ACC112 (cell line): ENCODE data around the gene PTPRG.

Experiments
- H2AFZ ChIP-seq: fragments of 200-600 bp; sonication (generic); one replicate; pipeline ENCODE4 v1.6.0; 2017; ENCODE audit warnings: antibody characterized with exemption, low read length; ENCODE audit not compliant: unreplicated experiment
- H3K27ac ChIP-seq: fragments of 200-600 bp; sonication (generic); 2 replicates; pipeline ENCODE4 v1.5.1; 2014; ENCODE audit warnings: low read depth, mild to moderate bottlenecking, antibody characterized with exemption, low read length, moderate library complexity
- H3K27me3 ChIP-seq: fragments of 200-600 bp; sonication (generic); 2 replicates; pipeline ENCODE4 v1.6.1; 2014; ENCODE audit warnings: mild to moderate bottlenecking, antibody characterized with exemption, low read length, moderate library complexity, mixed read lengths; ENCODE audit not compliant: insufficient read depth
- H3K36me3 ChIP-seq: fragments of 200-600 bp; sonication (generic); 2 replicates; pipeline ENCODE4 v1.6.1; 2016; ENCODE audit warnings: mild to moderate bottlenecking, antibody characterized with exemption, low read length, moderate library complexity, mixed read lengths; ENCODE audit not compliant: insufficient read depth
- H3K4me1 ChIP-seq: fragments of 200-600 bp; sonication (generic); one replicate; pipeline ENCODE4 v1.6.1; 2016; ENCODE audit warnings: low read length, mixed read lengths; ENCODE audit not compliant: insufficient read depth, unreplicated experiment, control insufficient read depth
- H3K4me3 ChIP-seq: fragments of 200-600 bp; sonication (generic); 2 replicates; pipeline ENCODE4 v1.5.1; 2014; ENCODE audit warnings: mild to moderate bottlenecking, low read depth, low read length
- H3K79me2 ChIP-seq: fragments of 200-600 bp; sonication (generic); one replicate; pipeline ENCODE4 v1.6.0; 2016; ENCODE audit warnings: low read length; ENCODE audit not compliant: control insufficient read depth, unreplicated experiment, insufficient read depth

PTPRG gene

GRCh38 chr3:62316525-62316924 is 755.2 kb downstream of the PTPRG start:
- H3K79me2 ChIP-seq, result no peaks in the 10 kb centered on the region
- H3K4me3 ChIP-seq, result no peak overlapping the region
- no peaks in the 10 kb centered on the region for H3K27me3 ChIP-seq
- H3K27ac ChIP-seq, result no peak overlapping the region
- no peak overlapping the region for H2AFZ ChIP-seq
- H3K4me1 ChIP-seq, result no peaks in the 10 kb centered on the region
- H3K36me3 ChIP-seq, result no peaks in the 10 kb centered on the region; the same call in 1 of the 2 replicates

- Histone ChIP-seq H3K79me2 (no peaks in the 10 kb centered on the region), H3K36me3 (peaks cover 6% of the 10 kb centered on the region), H3K27ac (peak overlapping the region; percentile 33), H3K27me3 (no peaks in the 10 kb centered on the region), H2AFZ (peak overlapping the region; percentile 47), H3K4me3 (peak overlapping the region; percentile 93), H3K4me1 (no peaks in the 10 kb centered on the region)
Observed at GRCh38 chr3:62318365-62318751, 757.0 kb downstream of the PTPRG start.

GRCh38 chr3:62318752-62319569 is 757.6 kb downstream of the PTPRG start:
- H3K4me3 ChIP-seq, result peak overlapping the region; percentile 93
- H3K27me3 ChIP-seq, result no peaks in the 10 kb centered on the region
- peak overlapping the region; percentile 52 for H3K27ac ChIP-seq
- H3K4me1 ChIP-seq, result no peaks in the 10 kb centered on the region
- peaks cover 6% of the 10 kb centered on the region for H3K36me3 ChIP-seq
- H3K79me2 ChIP-seq, result no peaks in the 10 kb centered on the region
- peak overlapping the region; percentile 97 for H2AFZ ChIP-seq

- H3K36me3 ChIP-seq, result peaks cover 6% of the 10 kb centered on the region
- no peaks in the 10 kb centered on the region for H3K79me2 ChIP-seq
- H3K4me1 ChIP-seq, result no peaks in the 10 kb centered on the region
- H3K27ac ChIP-seq, result no peak overlapping the region
- H3K27me3 ChIP-seq, result no peaks in the 10 kb centered on the region
- H3K4me3 ChIP-seq, result peak overlapping the region; percentile 93
- no peak overlapping the region for H2AFZ ChIP-seq
Observed at GRCh38 chr3:62319570-62320243, 758.3 kb downstream of the PTPRG start.

- Histone ChIP-seq H3K79me2 (no peaks in the 10 kb centered on the region), H3K27me3 (no peaks in the 10 kb centered on the region), H3K36me3 (peaks cover 6% of the 10 kb centered on the region; the same call in 1 of the 2 replicates), H3K4me1 (no peaks in the 10 kb centered on the region), H3K27ac (no peak overlapping the region), H3K4me3 (no peak overlapping the region), H2AFZ (no peak overlapping the region)
Observed at GRCh38 chr3:62323241-62323640, 761.9 kb downstream of the PTPRG start.

GRCh38 chr3:62325896-62326295 is 764.5 kb downstream of the PTPRG start:
- Histone ChIP-seq H3K79me2 (no peaks in the 10 kb centered on the region), H3K27me3 (no peaks in the 10 kb centered on the region), H3K27ac (no peak overlapping the region), H2AFZ (no peak overlapping the region), H3K4me1 (no peaks in the 10 kb centered on the region), H3K4me3 (no peak overlapping the region), H3K36me3 (peaks cover 6% of the 10 kb centered on the region; the same call in 1 of the 2 replicates)

- Histone ChIP-seq H3K4me1 (no peaks in the 10 kb centered on the region), H3K79me2 (no peaks in the 10 kb centered on the region), H3K27me3 (no peaks in the 10 kb centered on the region), H3K36me3 (no peaks in the 10 kb centered on the region), H3K27ac (no peak overlapping the region), H2AFZ (no peak overlapping the region), H3K4me3 (no peak overlapping the region)
Observed at GRCh38 chr3:62329971-62330370, 768.6 kb downstream of the PTPRG start.

- H3K27me3 ChIP-seq, result no peaks in the 10 kb centered on the region
- no peak overlapping the region for H2AFZ ChIP-seq
- H3K27ac ChIP-seq, result no peak overlapping the region
- H3K79me2 ChIP-seq, result no peaks in the 10 kb centered on the region
- no peak overlapping the region for H3K4me3 ChIP-seq
- no peaks in the 10 kb centered on the region for H3K4me1 ChIP-seq
- no peaks in the 10 kb centered on the region for H3K36me3 ChIP-seq
Observed at GRCh38 chr3:62332017-62332416, 770.6 kb downstream of the PTPRG start.

- Histone ChIP-seq H3K4me3 (no peak overlapping the region), H3K4me1 (no peaks in the 10 kb centered on the region), H3K27me3 (no peaks in the 10 kb centered on the region), H3K27ac (no peak overlapping the region), H2AFZ (no peak overlapping the region), H3K79me2 (no peaks in the 10 kb centered on the region), H3K36me3 (no peaks in the 10 kb centered on the region)
Observed at GRCh38 chr3:62332835-62333244, 771.5 kb downstream of the PTPRG start.

- H2AFZ ChIP-seq, result no peak overlapping the region
- H3K27ac ChIP-seq, result no peak overlapping the region
Observed at GRCh38 chr3:62335196-62335595, 773.8 kb downstream of the PTPRG start.

GRCh38 chr3:62343755-62344154 is 782.4 kb downstream of the PTPRG start:
- Histone ChIP-seq H2AFZ (no peak overlapping the region), H3K27me3 (peaks cover 31% of the 10 kb centered on the region), H3K27ac (no peak overlapping the region), H3K4me3 (no peak overlapping the region), H3K4me1 (no peaks in the 10 kb centered on the region), H3K79me2 (no peaks in the 10 kb centered on the region), H3K36me3 (no peaks in the 10 kb centered on the region)

More at GRCh38 chr3:62335196-62335595, 773.8 kb downstream of the PTPRG start:
- H3K4me1 ChIP-seq, result no peaks in the 10 kb centered on the region
- no peaks in the 10 kb centered on the region for H3K79me2 ChIP-seq
- H3K27me3 ChIP-seq, result no peaks in the 10 kb centered on the region
- H3K36me3 ChIP-seq, result no peaks in the 10 kb centered on the region
- no peak overlapping the region for H3K4me3 ChIP-seq
